Keratinocyte (primary cell): ENCODE data around the gene ARRDC1. TPM values are rescaled to one million over a fixed set of nuclear protein-coding genes. Genes with fewer than 3 reads are reported as not detected.

ENCODE experiments used
- DNase-seq: peaks from one replicate; pipeline ENCODE4 v3.0.0-alpha.2; 2011; ENCODE audit warnings: low read depth, missing footprints, low spot score
- FAIRE-seq: peaks from 2 replicates; lab custom pipeline; 2011; peaks lifted over from hg19 to GRCh38; lab: Jason Lieb, UNC
- H2AFZ ChIP-seq: 2 replicates; pipeline ENCODE4 v1.6.0; 2012; ENCODE audit warnings: low read length, control low read depth, inconsistent platforms; ENCODE audit not compliant: control insufficient read depth
- H3K27ac ChIP-seq: 2 replicates; pipeline ENCODE4 v1.5.1; 2011; ENCODE audit warnings: low read length; ENCODE audit not compliant: control insufficient read depth, insufficient read depth
- H3K27me3 ChIP-seq: 3 replicates; pipeline ENCODE4 v1.6.0; 2011; ENCODE audit warnings: low read length; ENCODE audit not compliant: control insufficient read depth, insufficient read depth; ENCODE audit errors: extremely low read depth
- H3K36me3 ChIP-seq, 2 experiments: 2 replicates in 1 of 2; 3 replicates in 1 of 2; pipeline ENCODE4 v1.5.1; 2011; ENCODE audit warnings: low read length in 2 of 2, mild to moderate bottlenecking in 1 of 2; ENCODE audit not compliant: control insufficient read depth in 2 of 2, insufficient read depth in 2 of 2; ENCODE audit errors: extremely low read depth in 1 of 2
- H3K4me1 ChIP-seq: 3 replicates; pipeline ENCODE4 v1.5.1; 2011; ENCODE audit warnings: low read length; ENCODE audit not compliant: control insufficient read depth, insufficient read depth; ENCODE audit errors: extremely low read depth
- H3K4me2 ChIP-seq: 3 replicates; pipeline ENCODE4 v1.6.0; 2011; ENCODE audit warnings: low read depth, low read length; ENCODE audit not compliant: control insufficient read depth, insufficient read depth; ENCODE audit errors: extremely low read depth
- H3K4me3 ChIP-seq, 3 experiments: fragments of 200-600 bp in 1 of 3; sonication (generic) in 1 of 3; 2 replicates in 2 of 3; 3 replicates in 1 of 3; pipeline ENCODE4 v1.5.1; 2011 to 2016; ENCODE audit warnings: low read length in 3 of 3, mild to moderate bottlenecking in 3 of 3, control low read depth in 2 of 3, inconsistent platforms in 1 of 3, low read depth in 1 of 3, mixed read lengths in 1 of 3, mixed run types in 1 of 3, moderate library complexity in 1 of 3; ENCODE audit not compliant: control insufficient read depth in 2 of 3, insufficient read depth in 2 of 3; ENCODE audit errors: extremely low read depth in 1 of 3
- H3K79me2 ChIP-seq: 2 replicates; pipeline ENCODE4 v1.6.0; 2012; ENCODE audit warnings: low read length; ENCODE audit not compliant: control insufficient read depth, insufficient read depth
- H3K9ac ChIP-seq: 3 replicates; pipeline ENCODE4 v1.6.0; 2011; ENCODE audit warnings: low read length; ENCODE audit not compliant: control insufficient read depth, insufficient read depth; ENCODE audit errors: extremely low read depth
- H3K9me1 ChIP-seq: 3 replicates; pipeline ENCODE4 v1.6.0; 2011; ENCODE audit warnings: low read length; ENCODE audit not compliant: control insufficient read depth, insufficient read depth; ENCODE audit errors: extremely low read depth
- H3K9me3 ChIP-seq: 2 replicates; pipeline ENCODE4 v1.5.1; 2012; ENCODE audit warnings: low read depth, low read length; ENCODE audit not compliant: control insufficient read depth
- H4K20me1 ChIP-seq: 3 replicates; pipeline ENCODE4 v1.6.0; 2011; ENCODE audit warnings: low read length; ENCODE audit not compliant: control insufficient read depth, insufficient read depth; ENCODE audit errors: extremely low read depth
- EZH2 ChIP-seq: IDR thresholded peaks from one replicate; pipeline ENCODE4 v1.6.1; 2012; ENCODE audit warnings: inconsistent platforms, mild to moderate bottlenecking, low read length, moderate library complexity
- dilution Hi-C: fragments of 300-500 bp; cut with MboI; formaldehyde crosslinking; loops from one replicate; pipeline ENCODE4 v1.7.0; 2020; ENCODE audit warnings: low sequenced_read_pairs; ENCODE audit not compliant: extremely low pct_ligation_motif_present
- polyA plus RNA-seq, 5 experiments: library from polyadenylated mRNA; depleted of rRNA in 3 of 5; stranded (reverse) in 3 of 5; stranded (forward) in 1 of 5; unstranded in 1 of 5; fragments of >200 nt; gene quantifications; 1 replicate in 1 of 5; 2 replicates in 3 of 5; 3 replicates in 1 of 5; pipeline versions ENCODE4 v1.2.1 to v1.2.3, GENCODE V29; 2011 to 2012; ENCODE audit warnings: missing spikeins in 2 of 5, low read depth in 1 of 5, low replicate concordance in 1 of 5
- TF ChIP-seq, protein P1 (sequence below), 3 experiments: IDR thresholded peaks in 1 of 3; conservative IDR thresholded peaks in 1 of 3; optimal IDR thresholded peaks in 1 of 3; 2 replicates in 2 of 3; 3 replicates in 1 of 3; pipeline versions ENCODE3 to v1.5.1; 2011; ENCODE audit warnings: low read length in 3 of 3, mild to moderate bottlenecking in 3 of 3, moderate library complexity in 2 of 3, control low read depth in 1 of 3, inconsistent platforms in 1 of 3; ENCODE audit not compliant: insufficient read depth in 2 of 3; ENCODE audit errors: extremely low read depth in 1 of 3

ARRDC1 gene
- polyA plus RNA-seq, 1 donor (not counting 4 experiments of a cell fraction or from before 2014, with no cell fraction given), result 94.7 TPM

DNA sequence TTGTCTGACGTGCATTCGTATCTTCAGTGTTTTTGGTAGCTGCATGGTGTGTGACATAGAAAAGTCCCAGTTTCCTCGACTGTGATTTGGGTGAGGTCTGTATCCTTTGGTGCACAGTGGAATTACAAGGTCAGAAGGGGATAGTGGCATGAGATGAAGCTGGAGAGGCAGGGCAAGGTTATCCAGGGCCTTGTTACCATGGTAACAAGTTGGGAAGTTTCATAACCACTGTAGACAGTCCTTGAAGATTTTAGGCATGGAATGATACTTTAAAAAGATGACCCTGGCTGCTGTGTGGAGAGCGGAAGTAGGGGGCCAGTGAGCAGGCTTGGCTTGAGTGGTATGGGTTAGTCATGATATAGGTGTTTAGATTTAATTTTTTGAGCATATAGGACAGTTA, 25.2 kb downstream of the ARRDC1 start:
- dilution Hi-C loops, result no loop called here
- Histone ChIP-seq H2AFZ (no peak overlapping the region), H3K79me2 (peaks cover 93% of the 10 kb centered on the region), H3K4me3 (no peak overlapping the region), H3K9me3 (no peaks in the 10 kb centered on the region), H3K27me3 (no peaks in the 10 kb centered on the region), H3K4me2 (no peak overlapping the region), H3K27ac (no peak overlapping the region), H4K20me1 (peaks cover 8% of the 10 kb centered on the region), H3K36me3 (peaks cover 0 to 8% of the 10 kb centered on the region in 2 experiments), H3K4me1 (no peaks in the 10 kb centered on the region), H3K9ac (no peak overlapping the region), H3K9me1 (peaks cover 4% of the 10 kb centered on the region)
- no peak for FAIRE-seq
- no peak for TF ChIP-seq EZH2
- TF ChIP-seq, protein P1, sequence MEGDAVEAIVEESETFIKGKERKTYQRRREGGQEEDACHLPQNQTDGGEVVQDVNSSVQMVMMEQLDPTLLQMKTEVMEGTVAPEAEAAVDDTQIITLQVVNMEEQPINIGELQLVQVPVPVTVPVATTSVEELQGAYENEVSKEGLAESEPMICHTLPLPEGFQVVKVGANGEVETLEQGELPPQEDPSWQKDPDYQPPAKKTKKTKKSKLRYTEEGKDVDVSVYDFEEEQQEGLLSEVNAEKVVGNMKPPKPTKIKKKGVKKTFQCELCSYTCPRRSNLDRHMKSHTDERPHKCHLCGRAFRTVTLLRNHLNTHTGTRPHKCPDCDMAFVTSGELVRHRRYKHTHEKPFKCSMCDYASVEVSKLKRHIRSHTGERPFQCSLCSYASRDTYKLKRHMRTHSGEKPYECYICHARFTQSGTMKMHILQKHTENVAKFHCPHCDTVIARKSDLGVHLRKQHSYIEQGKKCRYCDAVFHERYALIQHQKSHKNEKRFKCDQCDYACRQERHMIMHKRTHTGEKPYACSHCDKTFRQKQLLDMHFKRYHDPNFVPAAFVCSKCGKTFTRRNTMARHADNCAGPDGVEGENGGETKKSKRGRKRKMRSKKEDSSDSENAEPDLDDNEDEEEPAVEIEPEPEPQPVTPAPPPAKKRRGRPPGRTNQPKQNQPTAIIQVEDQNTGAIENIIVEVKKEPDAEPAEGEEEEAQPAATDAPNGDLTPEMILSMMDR (optimal IDR thresholded peaks at IDR 0.05 in 1 of 3, IDR thresholded peaks at IDR 0.05 in 1 of 3, conservative IDR thresholded peaks at IDR 0.05 in 1 of 3; ENCODE audit: extremely low read depth in 1 of 3, insufficient read depth in 2 of 3, low read length in 3 of 3), result no peak
- DNase-seq, result no peak

GRCh38 chr9:137631345-137632229, 26.1 kb downstream of the ARRDC1 start:
- Histone ChIP-seq H3K9me3 (no peaks in the 10 kb centered on the region), H2AFZ (no peak overlapping the region), H3K27ac (no peak overlapping the region), H3K4me3 (no peak overlapping the region), H4K20me1 (peaks cover 8% of the 10 kb centered on the region), H3K79me2 (peaks cover 96% of the 10 kb centered on the region), H3K9ac (no peak overlapping the region), H3K27me3 (no peaks in the 10 kb centered on the region), H3K4me1 (no peaks in the 10 kb centered on the region), H3K4me2 (no peak overlapping the region), H3K36me3 (peaks cover 0 to 6% of the 10 kb centered on the region in 2 experiments), H3K9me1 (peaks cover 4% of the 10 kb centered on the region)
- FAIRE-seq, result no peak
- dilution Hi-C loops, result no loop called here
- no peak for DNase-seq
- TF ChIP-seq, protein P1 (optimal IDR thresholded peaks at IDR 0.05 in 1 of 3, IDR thresholded peaks at IDR 0.05 in 1 of 3, conservative IDR thresholded peaks at IDR 0.05 in 1 of 3; ENCODE audit: extremely low read depth in 1 of 3, insufficient read depth in 2 of 3, low read length in 3 of 3), result no peak
- TF ChIP-seq EZH2, result no peak
